Measurements from ENCODE around the gene INTS6L.

The INTS6L gene

DNA sequence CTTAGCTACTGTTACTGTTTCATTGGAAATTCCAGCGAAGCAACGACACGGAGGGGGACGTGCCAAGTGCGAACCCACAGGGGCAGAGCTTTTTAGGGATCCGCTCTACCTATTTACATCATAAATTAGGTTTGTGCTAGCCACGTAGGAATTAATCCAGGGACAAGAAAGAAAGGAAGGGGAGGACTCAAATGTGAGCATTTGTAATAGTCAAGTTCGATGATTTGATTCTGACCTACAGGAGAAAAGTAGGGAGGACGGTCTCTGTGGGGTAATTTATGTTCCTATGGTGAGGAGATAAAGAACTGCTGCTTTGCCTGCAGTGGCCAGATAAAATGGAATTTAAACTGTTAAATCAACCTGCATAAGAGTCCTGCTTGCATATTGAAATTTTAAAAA is 1.7 kb downstream of the INTS6L start:
- TF ChIP-seq, protein P1, sequence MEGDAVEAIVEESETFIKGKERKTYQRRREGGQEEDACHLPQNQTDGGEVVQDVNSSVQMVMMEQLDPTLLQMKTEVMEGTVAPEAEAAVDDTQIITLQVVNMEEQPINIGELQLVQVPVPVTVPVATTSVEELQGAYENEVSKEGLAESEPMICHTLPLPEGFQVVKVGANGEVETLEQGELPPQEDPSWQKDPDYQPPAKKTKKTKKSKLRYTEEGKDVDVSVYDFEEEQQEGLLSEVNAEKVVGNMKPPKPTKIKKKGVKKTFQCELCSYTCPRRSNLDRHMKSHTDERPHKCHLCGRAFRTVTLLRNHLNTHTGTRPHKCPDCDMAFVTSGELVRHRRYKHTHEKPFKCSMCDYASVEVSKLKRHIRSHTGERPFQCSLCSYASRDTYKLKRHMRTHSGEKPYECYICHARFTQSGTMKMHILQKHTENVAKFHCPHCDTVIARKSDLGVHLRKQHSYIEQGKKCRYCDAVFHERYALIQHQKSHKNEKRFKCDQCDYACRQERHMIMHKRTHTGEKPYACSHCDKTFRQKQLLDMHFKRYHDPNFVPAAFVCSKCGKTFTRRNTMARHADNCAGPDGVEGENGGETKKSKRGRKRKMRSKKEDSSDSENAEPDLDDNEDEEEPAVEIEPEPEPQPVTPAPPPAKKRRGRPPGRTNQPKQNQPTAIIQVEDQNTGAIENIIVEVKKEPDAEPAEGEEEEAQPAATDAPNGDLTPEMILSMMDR (IDR thresholded peaks at IDR 0.05; ENCODE audit: low read length, missing control alignments), result no peak
- no peak for DNase-seq (ENCODE audit: low read depth)

DNA sequence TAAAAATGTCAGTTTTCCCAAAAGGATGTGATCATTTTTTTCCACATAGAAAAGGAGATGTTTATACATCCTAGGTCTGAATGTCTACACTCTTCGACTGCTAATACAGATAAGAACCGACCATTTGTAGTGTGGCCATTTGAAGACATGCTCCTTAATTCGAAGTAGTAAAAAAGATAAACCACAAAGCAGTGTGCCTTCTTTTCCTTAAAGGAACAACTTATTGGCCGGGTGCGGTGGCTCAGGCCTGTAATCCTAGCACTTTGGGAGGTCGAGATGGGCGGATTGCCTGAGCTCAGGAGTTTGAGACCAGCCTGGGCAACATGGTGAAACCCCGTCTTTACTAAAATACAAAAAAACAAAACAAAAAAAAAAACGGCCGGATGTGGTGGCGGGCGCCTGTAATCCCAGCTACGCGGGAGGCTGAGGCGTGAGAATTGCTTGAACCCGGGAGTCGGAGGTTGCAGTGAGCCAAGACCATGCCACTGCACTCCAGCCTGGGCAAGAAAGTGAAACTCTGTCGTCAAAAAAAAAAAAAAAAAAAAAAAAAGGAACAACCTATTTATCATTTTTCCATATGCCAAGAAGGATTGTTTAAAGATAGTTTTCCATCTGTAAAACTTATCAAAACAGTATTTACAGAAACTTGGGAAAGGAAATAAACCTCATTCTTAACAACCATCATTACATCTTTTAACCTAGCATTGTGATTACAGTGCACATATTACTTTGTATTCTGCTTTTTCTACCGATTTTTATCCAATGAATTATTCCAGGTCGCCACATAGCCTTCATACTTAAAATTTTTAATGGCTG is 2.6 kb downstream of the INTS6L start:
- no peak for DNase-seq (ENCODE audit: low read depth)
- TF ChIP-seq, protein P1 (IDR thresholded peaks at IDR 0.05; ENCODE audit: low read length, missing control alignments), result no peak
- H3K4me3 ChIP-seq (replicated peaks; ENCODE audit: low read depth, low read length), result no peak overlapping the region

More for the DNA sequence above, 1.7 kb downstream of the INTS6L start:
- peak overlapping the region; percentile 58 for H3K4me3 ChIP-seq (replicated peaks; ENCODE audit: low read depth, low read length)

DNA sequence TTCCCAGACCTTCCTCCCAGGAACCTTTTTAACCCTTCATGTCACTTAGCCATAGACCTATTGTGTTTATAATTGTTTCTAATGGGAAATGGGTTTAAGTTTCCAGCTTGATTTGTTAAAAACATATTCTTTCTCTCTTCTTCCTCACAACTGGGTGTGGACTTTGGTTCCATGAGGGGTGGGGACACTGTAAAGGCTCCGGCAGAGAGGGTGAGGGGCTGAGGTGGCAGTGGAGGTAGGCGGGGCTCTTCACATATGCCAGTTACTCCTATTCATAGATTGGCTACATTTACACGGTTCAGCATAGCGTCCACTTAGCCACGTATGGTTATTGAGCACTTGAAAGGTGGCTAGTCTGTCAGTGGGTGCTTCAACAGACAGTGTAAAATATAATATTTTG is 7.8 kb downstream of the INTS6L start:
- TF ChIP-seq, protein P1 (IDR thresholded peaks at IDR 0.05; ENCODE audit: low read length, missing control alignments), result no peak
- no peak overlapping the region for H3K4me3 ChIP-seq (replicated peaks; ENCODE audit: low read depth, low read length)
- no peak for DNase-seq (ENCODE audit: low read depth)

DNA sequence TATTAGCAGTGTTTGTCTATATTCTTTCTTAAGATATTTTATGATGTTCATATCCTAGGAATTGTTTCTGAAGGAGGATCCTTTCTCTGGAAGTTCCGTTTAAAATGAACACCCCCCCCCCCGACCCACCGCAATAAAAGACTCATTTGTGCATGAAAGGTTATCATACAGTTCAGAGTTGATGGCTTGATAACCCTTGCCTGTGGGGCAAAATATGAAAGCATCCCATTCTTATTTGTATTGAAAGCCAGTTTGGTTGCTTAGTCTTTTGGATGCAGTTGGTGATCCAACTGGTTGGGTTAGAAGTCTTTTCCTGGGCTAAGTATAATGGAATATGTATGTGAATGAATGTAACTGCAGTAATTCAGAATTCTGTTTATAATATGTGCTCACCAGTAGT is 8.3 kb downstream of the INTS6L start:
- TF ChIP-seq, protein P1 (IDR thresholded peaks at IDR 0.05; ENCODE audit: low read length, missing control alignments), result no peak
- DNase-seq (ENCODE audit: low read depth), result no peak
- H3K4me3 ChIP-seq (replicated peaks; ENCODE audit: low read depth, low read length), result no peak overlapping the region

DNA sequence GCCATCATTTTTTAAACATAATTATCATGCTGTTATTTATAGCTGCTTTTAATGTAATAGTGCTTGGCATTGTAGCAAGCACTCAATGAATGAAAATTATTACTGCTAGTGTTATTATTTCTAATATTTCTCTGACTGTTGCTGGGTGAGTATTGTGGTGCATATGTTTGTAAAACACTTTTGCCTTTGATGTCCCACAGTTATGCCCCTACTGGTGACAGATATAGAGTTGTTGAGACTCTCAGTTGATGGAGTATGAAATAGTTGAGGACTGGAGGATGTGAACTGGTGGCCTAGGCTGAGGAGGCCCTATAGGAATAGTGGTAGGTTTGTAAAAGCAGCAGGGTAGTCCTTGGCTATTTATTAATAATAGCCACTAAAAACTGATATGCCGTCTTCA is 9.6 kb downstream of the INTS6L start:
- TF ChIP-seq, protein P1 (IDR thresholded peaks at IDR 0.05; ENCODE audit: low read length, missing control alignments), result no peak
- H3K4me3 ChIP-seq (replicated peaks; ENCODE audit: low read depth, low read length), result no peak overlapping the region
- DNase-seq (ENCODE audit: low read depth), result no peak

DNA sequence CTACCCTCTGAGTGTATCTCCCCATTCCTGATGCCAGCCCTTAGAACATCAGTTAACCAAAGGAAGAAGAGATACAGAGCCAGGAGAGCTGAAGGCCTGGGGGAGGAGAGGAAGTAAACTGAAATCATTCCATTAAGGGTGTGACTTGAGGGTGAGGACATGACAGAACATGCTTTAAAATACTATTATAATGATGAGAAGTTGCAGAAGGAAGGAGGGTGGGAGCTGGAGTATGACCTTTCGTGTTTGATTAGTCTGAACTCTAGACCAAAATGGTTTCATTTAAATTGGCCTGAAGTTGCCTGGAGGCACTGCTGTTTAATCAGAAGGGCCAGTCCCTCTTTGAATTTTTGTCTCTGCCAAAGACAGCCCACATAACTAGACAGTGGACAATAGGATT is 11.4 kb downstream of the INTS6L start:
- DNase-seq (ENCODE audit: low read depth), result no peak
- no peak overlapping the region for H3K4me3 ChIP-seq (replicated peaks; ENCODE audit: low read depth, low read length)
- TF ChIP-seq, protein P1 (IDR thresholded peaks at IDR 0.05; ENCODE audit: low read length, missing control alignments), result no peak

All from fibroblast of pulmonary artery (primary cell).